Neural progenitor cell (in vitro differentiated cells): ENCODE results near the gene HRC.

ENCODE experiments used
- CTCF ChIP-seq: fragments of 200-600 bp; sonication (generic); IDR thresholded peaks from 2 replicates; pipeline ENCODE4 v1.5.1; 2017; ENCODE audit warnings: antibody characterized with exemption, mild to moderate bottlenecking
- EZH2phosphoT487 ChIP-seq: fragments of 200-600 bp; sonication (generic); IDR thresholded peaks from 2 replicates; pipeline ENCODE4 v1.6.1; 2017; ENCODE audit warnings: antibody characterized with exemption

GRCh38 chr19:49135686-49136085, 19.5 kb downstream of the HRC start:
- TF ChIP-seq EZH2phosphoT487 (no peak), CTCF (no peak)
